ENCODE measurements around the gene ST6GAL1.
"Not testable (repeated sequence)": the region's sequence is repeated elsewhere in the genome, so short reads cannot be mapped to it uniquely, and the experiment has no call there.

ST6GAL1 gene

DNA sequence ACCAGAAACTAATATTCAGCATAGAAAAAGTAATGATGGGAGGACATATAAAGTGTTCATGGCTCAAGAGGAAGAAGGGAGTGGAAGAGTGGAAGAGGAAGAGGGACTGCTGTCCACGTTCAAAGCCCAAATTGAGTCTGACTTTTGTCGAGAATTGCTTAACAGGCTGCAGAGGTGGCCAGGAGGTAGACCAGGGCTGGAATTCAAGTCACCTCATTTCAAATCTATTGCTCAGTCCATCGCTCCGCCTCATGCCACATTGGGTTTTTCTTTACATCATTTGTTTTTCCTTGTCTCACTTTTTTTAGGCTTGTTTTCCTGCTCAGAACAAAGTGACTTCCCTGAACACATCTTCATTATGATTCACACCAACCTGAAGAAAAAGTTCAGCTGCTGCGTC lies 112.0 kb downstream of the ST6GAL1 start:
- no peak for DNase-seq

DNA sequence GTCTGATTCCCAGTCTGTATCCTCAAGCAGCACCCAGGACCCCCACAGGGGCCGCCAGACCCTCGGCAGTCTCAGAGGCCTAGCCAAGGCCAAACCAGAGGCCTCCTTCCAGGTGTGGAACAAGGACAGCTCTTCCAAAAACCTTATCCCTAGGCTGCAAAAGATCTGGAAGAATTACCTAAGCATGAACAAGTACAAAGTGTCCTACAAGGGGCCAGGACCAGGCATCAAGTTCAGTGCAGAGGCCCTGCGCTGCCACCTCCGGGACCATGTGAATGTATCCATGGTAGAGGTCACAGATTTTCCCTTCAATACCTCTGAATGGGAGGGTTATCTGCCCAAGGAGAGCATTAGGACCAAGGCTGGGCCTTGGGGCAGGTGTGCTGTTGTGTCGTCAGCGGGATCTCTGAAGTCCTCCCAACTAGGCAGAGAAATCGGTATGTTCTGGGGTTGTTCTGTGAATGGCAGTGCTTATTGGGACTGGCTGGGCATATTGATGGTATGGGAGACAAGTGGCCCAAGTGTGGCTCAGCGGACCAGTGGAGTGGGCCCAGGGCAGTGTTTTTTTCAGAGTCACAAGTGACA lies 112.6 kb downstream of the ST6GAL1 start:
- DNase-seq = no peak

DNA sequence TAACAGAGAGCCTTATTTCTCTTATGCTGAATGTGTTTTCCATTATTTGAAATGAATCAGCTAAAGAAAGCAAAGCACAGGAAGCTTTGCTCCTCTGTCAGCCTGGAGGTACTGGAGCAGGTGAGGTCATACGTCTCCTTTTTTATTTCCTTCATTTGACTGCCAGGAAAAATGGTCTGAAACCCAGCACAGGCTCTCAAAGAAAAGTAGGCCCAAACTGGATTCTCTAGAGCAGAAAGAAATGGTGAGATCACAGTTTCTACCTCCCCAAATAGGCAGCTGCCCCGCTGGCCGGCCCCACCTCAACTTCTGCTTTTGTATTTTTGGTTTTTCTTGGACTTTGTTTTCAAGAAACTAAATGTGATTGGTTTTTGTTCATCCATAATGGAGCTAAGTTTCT lies 113.9 kb downstream of the ST6GAL1 start:
- no peak for DNase-seq

DNA sequence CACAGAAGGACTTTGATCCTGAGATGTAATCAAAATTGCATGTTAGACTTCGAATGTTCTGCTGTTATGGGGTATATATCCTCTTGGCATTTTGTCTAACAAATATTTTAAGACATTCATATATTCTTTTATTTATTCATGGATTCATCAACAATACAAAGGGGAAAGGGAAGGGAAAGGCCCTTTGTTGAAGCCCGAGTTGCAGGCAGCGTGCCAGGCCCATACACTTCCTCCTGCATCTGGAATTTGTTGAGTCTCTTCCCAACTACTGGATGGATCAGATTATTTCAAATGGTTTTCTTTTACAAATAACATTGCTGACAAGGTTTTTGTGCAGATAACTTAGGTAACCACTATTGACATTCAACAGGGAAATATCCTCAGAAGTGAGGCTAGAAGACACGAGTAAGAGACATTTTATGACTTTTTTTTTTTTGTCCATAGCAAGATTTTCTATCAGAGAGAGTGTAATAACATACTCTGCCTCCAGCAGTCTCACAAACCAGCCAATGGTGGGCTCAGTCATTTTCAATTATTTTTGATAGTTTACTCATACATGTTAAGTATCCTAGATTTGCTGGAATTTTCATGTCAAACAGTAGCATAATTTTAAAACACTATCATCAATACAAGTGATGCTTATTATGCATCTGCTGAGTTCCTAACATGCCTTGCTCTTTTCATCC lies 114.7 kb downstream of the ST6GAL1 start:
- peak in 4 of 58 donors; percentile 3 to 21 (median 10) for DNase-seq

DNA sequence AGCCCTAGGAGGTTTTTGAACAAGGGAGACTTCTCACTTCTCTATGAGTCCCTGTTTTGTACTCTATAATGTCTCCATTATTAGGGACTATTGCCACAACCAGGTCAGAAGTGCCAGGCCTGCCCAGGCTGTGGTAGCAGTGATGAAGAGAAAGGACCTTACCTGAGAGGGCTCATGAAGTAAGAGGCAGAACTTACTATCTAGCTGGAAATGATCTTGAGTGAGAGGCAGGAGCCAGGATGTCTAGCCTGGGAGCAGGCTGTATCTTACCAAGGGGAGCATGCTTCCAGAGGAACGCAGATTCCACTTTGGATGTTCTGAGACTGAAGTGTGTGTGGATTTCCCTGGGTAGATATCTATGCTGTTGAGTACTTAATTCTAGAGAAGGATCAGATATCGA lies 115.7 kb downstream of the ST6GAL1 start:
- no peak for DNase-seq

DNA sequence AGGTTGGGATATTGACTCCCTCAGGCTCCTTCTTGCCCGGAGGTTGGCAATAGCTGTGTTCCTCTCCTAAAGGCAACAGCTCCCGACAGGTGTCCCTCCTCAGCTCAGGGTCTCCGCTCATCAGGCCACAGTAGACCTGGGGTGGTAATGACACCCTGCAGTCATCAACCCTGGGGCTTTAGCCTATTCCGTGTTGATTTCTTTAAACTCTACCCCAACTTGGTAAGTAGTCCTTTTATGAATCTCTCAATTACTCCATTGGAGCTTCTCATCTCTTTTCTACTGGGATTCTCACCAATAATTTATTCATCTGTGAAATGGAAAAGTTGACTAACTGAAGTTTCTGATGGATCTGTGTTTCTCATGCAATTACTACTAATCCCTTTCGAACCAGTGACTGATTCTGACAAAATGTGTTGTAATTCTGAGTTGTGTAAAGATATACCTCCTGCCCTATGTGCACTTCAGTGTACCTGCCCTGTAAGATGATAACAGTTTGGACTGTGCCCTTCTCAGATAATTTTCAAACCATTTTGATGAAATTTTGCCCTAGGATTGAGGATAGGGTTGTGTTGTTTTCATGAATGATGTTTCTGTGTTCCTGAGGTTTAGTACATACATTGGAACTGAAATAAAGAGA lies 119.3 kb downstream of the ST6GAL1 start:
- DNase-seq = no peak

DNA sequence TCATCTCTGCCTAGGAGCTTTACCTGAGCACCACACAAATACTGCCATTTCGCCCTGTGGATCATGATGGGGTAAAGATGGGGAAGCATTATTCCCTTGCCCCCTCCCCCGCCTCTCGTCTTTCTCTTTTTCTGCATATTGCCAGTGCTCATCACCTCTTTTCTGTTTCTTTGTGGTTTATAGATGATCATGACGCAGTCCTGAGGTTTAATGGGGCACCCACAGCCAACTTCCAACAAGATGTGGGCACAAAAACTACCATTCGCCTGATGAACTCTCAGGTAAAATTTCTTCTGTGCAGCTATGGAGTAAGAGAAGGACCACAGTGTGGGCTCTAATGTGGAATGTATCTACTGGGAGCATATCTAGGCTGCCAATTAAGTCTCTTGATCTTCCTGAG lies 120.7 kb downstream of the ST6GAL1 start:
- no peak for DNase-seq

DNA sequence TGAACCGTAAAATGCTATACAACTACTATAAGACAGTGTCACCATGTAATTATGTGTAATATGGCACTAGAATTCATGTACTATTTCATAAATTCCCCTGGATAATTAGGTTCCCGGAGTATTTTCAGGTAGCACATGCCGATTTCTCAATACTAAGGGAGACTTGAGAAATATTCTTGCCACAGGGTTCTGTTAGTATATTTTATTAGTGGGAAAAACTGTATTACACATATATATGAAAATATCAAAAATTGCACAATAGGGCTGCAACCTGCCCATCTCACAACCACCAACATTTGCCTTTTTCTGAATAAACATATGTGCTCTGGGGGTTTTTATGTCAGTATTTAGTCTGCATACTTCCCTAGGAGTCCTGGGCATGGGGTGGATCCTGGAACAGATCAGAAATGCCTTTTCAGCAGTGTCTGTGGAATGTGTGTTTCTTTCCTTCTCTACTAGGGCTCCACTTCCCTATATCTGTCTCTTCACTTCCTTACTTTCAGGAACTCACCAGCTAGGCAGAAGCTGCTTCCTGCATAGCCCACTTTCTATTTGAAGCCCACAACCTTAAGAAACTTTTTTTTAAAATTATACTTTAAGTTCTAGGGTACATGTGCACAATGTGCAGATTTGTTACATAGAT lies 121.5 kb downstream of the ST6GAL1 start:
- DNase-seq = no peak

DNA sequence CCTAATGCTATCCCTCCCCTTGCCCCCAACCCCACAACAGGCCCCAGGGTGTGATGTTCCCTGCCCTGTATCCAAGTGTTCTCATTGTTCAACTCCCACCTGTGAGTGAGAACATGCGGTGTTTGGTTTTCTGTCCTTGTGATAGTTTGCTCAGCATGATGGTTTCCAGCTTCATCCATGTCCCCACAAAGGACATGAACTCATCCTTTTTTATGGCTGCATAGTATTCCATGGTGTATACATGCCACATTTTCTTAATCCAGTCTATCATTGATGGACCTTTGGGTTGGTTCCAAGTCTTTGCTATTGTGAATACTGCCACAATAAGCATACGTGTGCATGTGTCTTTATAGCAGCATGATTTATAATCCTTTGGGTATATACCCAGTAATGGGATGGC lies 122.1 kb downstream of the ST6GAL1 start:
- DNase-seq = not testable (repeated sequence)

DNA sequence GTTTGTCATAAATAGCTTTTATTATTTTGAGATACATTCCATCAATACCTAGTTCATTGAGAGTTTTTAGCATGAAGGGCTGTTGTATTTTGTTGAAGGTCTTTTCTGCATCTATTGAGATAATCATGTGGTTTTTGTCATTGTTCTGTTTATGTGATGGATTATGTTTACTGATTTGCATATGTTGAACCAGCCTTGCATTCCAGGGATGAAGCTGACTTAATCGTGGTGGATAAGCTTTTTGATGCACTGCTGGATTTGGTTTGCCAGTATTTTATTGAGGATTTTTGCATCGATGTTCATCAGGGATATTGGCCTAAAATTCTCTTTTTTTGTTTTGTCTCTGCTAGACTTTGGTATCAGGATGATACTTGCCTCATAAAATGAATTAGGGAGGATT lies 124.1 kb downstream of the ST6GAL1 start:
- not testable (repeated sequence) for DNase-seq

DNA sequence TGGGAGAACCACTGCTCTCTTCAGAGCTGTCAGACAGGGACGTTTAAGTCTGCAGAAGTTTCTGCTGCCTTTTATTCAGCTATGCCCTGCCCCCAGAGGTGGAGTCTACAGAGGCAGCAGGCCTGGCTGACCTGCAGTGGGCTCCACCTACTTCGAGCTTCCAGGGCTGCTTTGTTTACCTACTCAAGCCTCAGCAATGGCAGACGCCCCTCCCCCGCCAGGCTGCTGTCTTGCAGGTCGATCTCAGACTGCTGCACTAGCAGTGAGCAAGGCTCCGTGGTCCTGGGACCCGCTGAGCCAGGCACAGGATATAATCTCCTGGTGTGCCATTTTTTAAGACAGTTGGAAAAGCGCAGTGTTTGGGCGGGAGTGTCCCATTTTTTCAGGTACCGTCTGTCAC lies 127.5 kb downstream of the ST6GAL1 start:
- DNase-seq = not testable (repeated sequence)

DNA sequence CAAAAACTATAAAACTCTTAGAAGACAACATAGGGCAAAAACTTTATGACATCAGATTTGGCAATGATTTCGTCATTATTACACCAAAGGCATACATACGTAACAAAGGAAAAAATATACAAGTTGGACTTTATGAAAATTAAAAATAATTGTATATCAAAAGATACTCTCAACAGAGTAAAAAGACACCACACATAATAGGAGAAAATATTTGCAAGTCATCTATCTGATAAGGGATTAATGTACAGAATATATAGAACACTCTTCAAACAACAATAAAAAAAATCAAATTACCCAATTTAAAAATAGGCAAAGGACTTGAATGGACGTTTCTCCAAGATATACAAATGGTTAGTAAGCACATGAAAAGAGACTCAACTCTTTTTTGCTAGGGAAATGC lies 131.4 kb downstream of the ST6GAL1 start:
- no peak for DNase-seq

DNA sequence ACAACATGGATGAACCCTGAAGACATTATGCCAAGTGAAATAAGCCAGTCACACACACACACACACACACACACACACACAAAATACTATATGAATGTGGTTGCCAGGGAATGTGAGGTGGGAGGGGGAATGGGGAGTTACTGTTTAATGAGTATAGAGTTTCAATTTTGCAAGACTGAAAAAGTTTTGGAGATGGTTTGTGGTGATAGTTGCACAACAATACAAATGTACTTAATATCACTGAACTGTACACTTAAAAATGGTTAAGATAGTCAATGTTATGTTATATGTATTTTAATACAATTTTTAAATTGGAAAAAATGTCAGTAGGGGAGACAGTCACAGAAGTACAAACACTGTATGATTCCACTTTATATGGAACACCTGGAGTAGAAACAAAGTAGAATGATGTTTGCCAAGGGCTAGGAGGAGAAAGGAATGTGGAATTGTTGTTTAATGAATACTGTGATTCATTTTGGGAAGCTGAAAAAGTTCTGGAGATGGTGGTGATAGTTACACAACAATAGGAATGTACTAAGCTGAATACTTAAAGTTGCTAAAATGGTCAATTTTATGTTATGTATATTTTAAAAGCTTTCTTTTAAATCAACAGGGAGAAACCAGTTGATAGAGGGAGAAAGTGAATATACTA lies 132.3 kb downstream of the ST6GAL1 start:
- no peak for DNase-seq

DNA sequence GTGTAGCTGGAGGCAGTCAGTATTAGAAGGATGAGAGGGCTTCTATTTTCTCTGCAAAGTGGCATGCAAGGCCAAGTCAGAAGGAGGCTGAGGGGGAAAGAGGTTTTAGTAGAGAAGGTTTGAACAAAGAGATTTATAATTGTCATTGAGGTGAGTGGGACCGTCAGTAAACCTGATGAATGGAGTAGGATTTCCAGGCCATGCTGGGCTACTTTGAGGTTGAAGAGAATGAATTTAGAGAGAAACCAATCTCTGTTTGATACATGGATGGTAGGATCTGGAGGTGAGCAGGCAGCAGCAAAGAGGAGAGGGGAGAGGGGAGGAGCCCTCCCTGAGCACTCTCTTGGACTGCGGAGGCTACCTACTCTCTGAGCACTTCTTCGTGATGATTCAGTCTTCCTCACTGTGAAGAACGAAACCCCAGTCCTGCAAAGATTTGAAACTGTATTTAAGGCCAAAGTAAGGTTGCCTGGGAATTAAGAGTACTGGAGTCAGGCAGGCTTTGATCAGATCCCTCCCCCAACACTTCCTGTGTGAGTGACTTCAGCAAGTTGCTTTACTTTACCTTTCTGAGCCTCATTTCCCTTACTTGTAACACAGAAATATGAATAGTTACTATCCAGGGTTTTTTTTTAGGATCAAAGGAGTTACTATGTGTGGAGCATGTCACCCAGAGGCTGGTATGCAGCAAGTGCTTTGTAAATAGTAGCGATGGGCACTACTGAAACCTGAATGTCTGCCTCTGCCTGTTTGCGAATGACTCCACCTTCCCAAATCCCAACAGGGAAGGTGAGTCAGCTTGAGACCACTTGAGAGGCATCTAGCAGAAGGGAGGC lies 133.2 kb downstream of the ST6GAL1 start:
- DNase-seq = no peak

DNA sequence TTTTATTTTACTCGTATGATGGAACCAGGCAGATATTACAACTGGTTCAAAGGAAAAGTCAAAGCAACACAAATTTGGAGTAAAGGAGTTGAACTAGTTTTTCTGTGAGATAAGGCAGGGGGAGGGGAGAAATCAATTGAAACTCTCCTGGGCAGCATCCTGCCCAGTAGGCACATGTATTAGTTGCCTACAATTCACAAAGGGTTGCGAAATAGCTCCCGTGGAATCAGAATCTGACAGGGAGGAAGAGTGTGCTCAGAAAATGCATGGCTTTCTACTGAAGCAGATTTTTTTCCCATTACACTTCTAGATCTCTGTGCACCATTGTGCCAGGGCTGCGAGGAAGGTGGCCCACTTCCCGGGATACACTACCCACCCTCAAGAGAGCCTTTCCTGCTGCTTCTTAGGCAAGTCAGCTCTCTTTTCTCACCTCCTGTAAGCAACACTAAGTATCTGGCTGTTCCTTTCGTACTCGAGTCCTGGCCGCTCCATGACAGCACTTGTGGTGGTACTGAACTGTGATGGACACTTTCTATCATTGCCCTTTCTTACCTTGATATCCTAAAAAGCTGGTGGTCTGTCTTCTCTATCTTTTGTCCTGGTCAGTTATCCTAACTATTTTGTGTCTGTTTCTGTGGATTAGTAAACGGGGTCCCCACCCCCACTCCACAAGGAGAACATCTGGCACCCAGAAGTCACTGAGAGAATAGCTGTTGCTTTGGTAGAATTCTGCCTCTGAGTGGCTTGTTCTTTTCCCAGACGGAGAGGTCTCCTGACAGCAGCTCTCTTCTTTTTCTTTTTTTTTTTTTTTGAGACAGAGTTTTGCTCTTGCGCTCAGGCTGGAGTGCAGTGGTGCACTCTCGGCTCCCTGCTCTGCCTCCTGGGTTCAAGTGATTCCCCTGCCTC lies 134.1 kb downstream of the ST6GAL1 start:
- DNase-seq = no peak

DNA sequence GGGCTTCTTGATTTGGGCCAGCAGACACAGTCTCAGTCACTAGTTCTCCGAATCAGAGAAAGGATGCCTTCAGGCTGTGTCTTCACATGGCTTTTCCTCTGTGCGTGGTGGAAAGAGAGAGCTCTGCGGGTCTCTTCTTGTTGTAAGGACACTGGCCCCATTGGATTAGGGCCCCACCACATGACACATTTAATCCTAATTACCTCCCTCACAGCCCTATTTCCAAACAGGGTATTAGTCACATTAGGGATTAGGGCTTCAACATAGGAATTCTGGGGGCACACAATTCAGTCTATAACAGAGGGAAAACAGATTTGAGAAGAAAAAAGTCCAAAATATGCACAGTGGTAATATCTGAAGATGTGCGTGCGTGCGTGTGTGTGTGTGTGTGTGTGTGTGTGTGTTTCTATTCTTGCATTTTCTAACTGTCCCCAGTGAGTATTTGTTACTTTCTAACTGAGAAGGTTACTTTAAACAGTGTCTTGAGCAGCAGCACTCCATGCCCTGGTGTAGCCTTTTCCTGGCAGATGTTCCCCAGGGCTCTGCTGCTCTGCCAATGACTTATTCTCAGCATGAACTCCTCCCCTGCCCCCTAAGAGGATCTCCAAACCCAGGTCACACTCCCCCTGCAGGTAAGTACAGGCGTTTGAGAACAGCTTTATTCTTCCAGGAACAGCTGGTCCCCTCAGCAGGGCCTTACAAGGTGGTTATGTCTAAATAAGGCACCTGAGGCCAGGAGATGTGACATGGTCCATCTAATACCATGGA lies 136.1 kb downstream of the ST6GAL1 start:
- no peak for DNase-seq

DNA sequence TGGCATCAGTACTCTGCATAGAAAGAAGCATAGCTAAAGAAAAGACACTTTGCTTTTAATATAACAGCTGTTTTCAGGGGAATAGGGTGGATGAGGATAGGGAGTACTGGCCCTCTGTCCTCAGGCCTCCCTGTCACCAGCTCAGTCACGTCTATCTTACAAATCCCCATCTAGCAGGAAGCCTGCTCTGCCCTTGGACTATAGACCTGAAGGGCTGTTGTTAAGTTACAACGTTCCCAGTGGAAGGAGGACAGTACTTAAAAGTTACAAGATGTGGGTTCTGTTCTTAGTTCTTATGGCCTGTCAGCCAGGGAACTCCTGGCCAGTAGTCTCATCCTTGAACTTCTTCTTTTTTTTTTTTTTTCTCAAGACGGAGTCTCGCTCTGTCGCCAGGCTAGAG lies 138.5 kb downstream of the ST6GAL1 start:
- no peak for DNase-seq

DNA sequence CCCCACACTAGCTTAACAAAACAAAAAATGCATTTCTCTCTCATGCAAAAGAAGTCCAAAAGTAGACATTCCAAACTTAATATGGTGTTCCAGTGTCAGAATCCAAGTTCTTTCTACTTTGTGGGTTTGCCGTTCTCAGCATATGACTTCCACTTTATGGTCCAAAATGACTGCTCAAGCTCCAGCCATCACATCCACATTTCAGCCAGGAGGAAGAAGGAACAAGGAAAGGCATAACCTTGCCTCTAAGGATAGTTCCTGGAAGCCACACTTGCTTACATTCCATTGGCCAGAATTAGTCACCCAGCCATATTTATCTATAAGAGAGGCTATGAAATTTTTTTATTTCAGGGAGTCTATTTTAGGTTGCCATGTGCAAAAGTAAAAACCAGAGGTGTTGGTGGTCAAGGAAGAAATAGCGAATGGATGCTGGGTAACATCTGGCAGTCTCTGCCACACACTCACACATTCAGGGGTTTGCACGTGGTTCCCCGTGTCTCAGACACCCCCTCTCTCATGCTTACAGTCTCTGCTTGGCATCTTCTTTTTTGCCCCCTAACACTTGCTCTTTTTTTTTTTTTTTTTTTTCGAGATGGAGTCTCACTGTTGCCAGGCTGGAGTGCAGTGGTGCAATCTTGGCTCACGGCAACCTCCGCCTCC lies 139.7 kb downstream of the ST6GAL1 start:
- no peak for DNase-seq

DNA sequence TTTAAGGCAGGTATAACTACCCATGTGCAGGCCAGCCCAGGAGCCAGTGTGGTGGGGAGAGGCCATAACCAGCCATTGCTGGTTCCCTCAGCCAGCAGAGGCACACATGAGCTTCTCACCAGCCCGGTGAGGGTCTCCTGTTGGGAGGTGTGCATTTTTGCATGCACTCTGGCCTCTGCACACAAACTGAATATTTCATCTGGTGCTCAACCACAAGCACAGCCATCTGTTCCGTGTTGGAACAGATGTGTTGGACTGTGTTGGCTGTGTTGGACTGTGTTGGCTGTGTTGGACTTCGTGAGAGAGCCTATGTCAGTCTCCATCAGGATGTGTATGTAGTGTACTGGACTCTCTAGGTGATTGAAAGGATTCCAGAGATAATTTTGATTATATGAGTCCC lies 141.8 kb downstream of the ST6GAL1 start:
- DNase-seq = no peak
